H1 (cell line): ENCODE measurements around the gene GRK7. TPM values are rescaled to one million over a fixed set of nuclear protein-coding genes. Genes with fewer than 3 reads are reported as not detected.

Source experiments
- CTCF ChIA-PET: fragments of 300-600 bp; sonication (Branson Sonifier 250); formaldehyde crosslinking; loops from one replicate; lab custom pipeline; 2021; ENCODE audit not compliant: partially characterized antibody; lab: Charles Lee
- POLR2A ChIA-PET: fragments of 300-600 bp; sonication (Branson Sonifier 250); formaldehyde crosslinking; loops from one replicate; lab custom pipeline; 2021; ENCODE audit warnings: inconsistent platforms; ENCODE audit not compliant: partially characterized antibody; lab: Charles Lee
- DNase-seq, 2 experiments: peaks; one replicate each; pipeline versions ENCODE4 v3.0.0 to v3.0.0-alpha.2; 2010 to 2022; ENCODE audit warnings: low spot score in 2 of 2, low read depth in 1 of 2, mixed read lengths in 1 of 2
- FAIRE-seq: peaks from 2 replicates; lab custom pipeline; 2011; peaks lifted over from hg19 to GRCh38; lab: Jason Lieb, UNC
- H2AFZ ChIP-seq: 2 replicates; pipeline ENCODE4 v1.8.1; 2012; ENCODE audit warnings: low read length, inconsistent platforms
- H2AK5ac ChIP-seq: 2 replicates; pipeline ENCODE4 v1.6.1; 2013; ENCODE audit warnings: low read depth, low read length
- H2BK120ac ChIP-seq: replicated peaks from 2 replicates; pipeline ENCODE3; 2013; ENCODE audit warnings: low read depth, low read length, inconsistent platforms
- H2BK12ac ChIP-seq: 2 replicates; pipeline ENCODE4 v1.6.1; 2013; ENCODE audit warnings: low read depth, low read length
- H2BK15ac ChIP-seq: 2 replicates; pipeline ENCODE4 v1.6.1; 2013; ENCODE audit warnings: low read length
- H2BK20ac ChIP-seq: 2 replicates; pipeline ENCODE4 v1.6.1; 2013; ENCODE audit warnings: low read length
- H2BK5ac ChIP-seq: 2 replicates; pipeline ENCODE4 v1.6.1; 2013; ENCODE audit warnings: low read depth, low read length
- H3K14ac ChIP-seq: 2 replicates; pipeline ENCODE4 v1.6.1; 2013; ENCODE audit warnings: inconsistent platforms; ENCODE audit not compliant: insufficient read length
- H3K18ac ChIP-seq: 2 replicates; pipeline ENCODE4 v1.6.1; 2013; ENCODE audit warnings: low read length; ENCODE audit errors: extremely low read depth
- H3K23ac ChIP-seq: 2 replicates; pipeline ENCODE4 v1.6.1; 2013; ENCODE audit warnings: inconsistent platforms; ENCODE audit not compliant: insufficient read length
- H3K23me2 ChIP-seq: 2 replicates; pipeline ENCODE4 v1.6.1; 2013; ENCODE audit warnings: low read depth, low read length
- H3K27ac ChIP-seq: 2 replicates; pipeline ENCODE4 v1.6.1; 2011; ENCODE audit warnings: low read depth, low read length, inconsistent platforms
- H3K27me3 ChIP-seq, 4 experiments: replicated peaks in 1 of 4; 1 replicate in 1 of 4; 2 replicates in 3 of 4; pipeline versions ENCODE4 v1.6.1 to v1.8.1; 2011 to 2013; ENCODE audit warnings: low read length in 3 of 4, mild to moderate bottlenecking in 3 of 4, inconsistent platforms in 2 of 4, mixed read lengths in 2 of 4, moderate library complexity in 1 of 4; ENCODE audit not compliant: control insufficient read depth in 3 of 4, insufficient read depth in 3 of 4; ENCODE audit errors: extremely low read depth in 1 of 4
- H3K36me3 ChIP-seq, 4 experiments: 2 replicates each; pipeline versions ENCODE4 v1.6.1 to v1.8.1; 2011 to 2013; ENCODE audit warnings: mild to moderate bottlenecking in 4 of 4, low read length in 3 of 4, moderate library complexity in 2 of 4, control low read depth in 1 of 4, inconsistent platforms in 1 of 4; ENCODE audit not compliant: insufficient read depth in 4 of 4, control insufficient read depth in 2 of 4
- H3K4ac ChIP-seq: replicated peaks from 2 replicates; pipeline ENCODE3; 2013; ENCODE audit warnings: low read length, low read depth, mixed read lengths, inconsistent platforms; ENCODE audit not compliant: insufficient read length
- H3K4me1 ChIP-seq, 4 experiments: replicated peaks in 1 of 4; 1 replicate in 1 of 4; 2 replicates in 3 of 4; pipeline versions ENCODE4 v1.6.1 to v1.8.1; 2011 to 2013; ENCODE audit warnings: low read length in 3 of 4, inconsistent platforms in 2 of 4, mixed read lengths in 1 of 4; ENCODE audit not compliant: insufficient read depth in 4 of 4, control insufficient read depth in 3 of 4
- H3K4me2 ChIP-seq, 2 experiments: 2 replicates each; pipeline versions ENCODE4 v1.6.1 to v1.8.1; 2011 to 2013; ENCODE audit warnings: low read depth in 2 of 2, low read length in 2 of 2, control low read depth in 1 of 2, inconsistent platforms in 1 of 2, mild to moderate bottlenecking in 1 of 2; ENCODE audit not compliant: insufficient read depth in 1 of 2
- H3K4me3 ChIP-seq, 4 experiments: fragments of 200-600, 300-600 bp in 1 of 4; sonication (generic), shearing (Covaris generic), sonication (Bioruptor Twin) in 1 of 4; 2 replicates each; pipeline versions ENCODE4 v1.5.1 to v1.8.1; 2011 to 2016; ENCODE audit warnings: low read length in 4 of 4, low read depth in 3 of 4, control low read depth in 2 of 4, inconsistent platforms in 2 of 4, mild to moderate bottlenecking in 2 of 4, mixed read lengths in 1 of 4, moderate library complexity in 1 of 4; ENCODE audit not compliant: insufficient read depth in 2 of 4; ENCODE audit errors: extremely low read depth in 1 of 4
- H3K56ac ChIP-seq: replicated peaks from 2 replicates; pipeline ENCODE3; 2013; ENCODE audit warnings: low read depth, mild to moderate bottlenecking, mixed read lengths, low read length, inconsistent platforms; ENCODE audit not compliant: insufficient read length
- H3K79me1 ChIP-seq: 2 replicates; pipeline ENCODE4 v1.6.1; 2013; ENCODE audit warnings: low read depth, low read length, control low read depth
- H3K79me2 ChIP-seq, 2 experiments: 2 replicates each; pipeline versions ENCODE4 v1.6.1 to v1.8.1; 2012 to 2013; ENCODE audit warnings: low read length in 2 of 2, mild to moderate bottlenecking in 2 of 2, inconsistent platforms in 1 of 2; ENCODE audit not compliant: insufficient read depth in 2 of 2, control insufficient read depth in 1 of 2
- H3K9ac ChIP-seq, 4 experiments: replicated peaks in 1 of 4; 1 replicate in 1 of 4; 2 replicates in 3 of 4; pipeline versions ENCODE4 v1.6.1 to v1.8.1; 2011 to 2013; ENCODE audit warnings: low read depth in 3 of 4, low read length in 3 of 4, control low read depth in 2 of 4, mild to moderate bottlenecking in 2 of 4, moderate library complexity in 2 of 4, inconsistent platforms in 1 of 4; ENCODE audit errors: extremely low read depth in 1 of 4
- H3K9me3 ChIP-seq, 2 experiments: 2 replicates each; pipeline versions ENCODE4 v1.6.1 to v1.8.1; 2012 to 2013; ENCODE audit warnings: mild to moderate bottlenecking in 2 of 2, moderate library complexity in 2 of 2, control low read depth in 1 of 2, inconsistent platforms in 1 of 2, low read depth in 1 of 2, low read length in 1 of 2, mixed read lengths in 1 of 2; ENCODE audit not compliant: insufficient read depth in 2 of 2
- H4K20me1 ChIP-seq, 2 experiments: replicated peaks in 1 of 2; 2 replicates each; pipeline versions ENCODE3 to v1.8.1; 2011 to 2013; ENCODE audit warnings: inconsistent platforms in 2 of 2, low read length in 2 of 2, mild to moderate bottlenecking in 1 of 2; ENCODE audit not compliant: insufficient read depth in 2 of 2, control insufficient read depth in 1 of 2
- H4K5ac ChIP-seq: 2 replicates; pipeline ENCODE4 v1.6.1; 2013; ENCODE audit warnings: low read length, low read depth, mixed read lengths, inconsistent platforms; ENCODE audit not compliant: insufficient read length
- H4K8ac ChIP-seq: 2 replicates; pipeline ENCODE4 v1.8.0; 2013; ENCODE audit warnings: mild to moderate bottlenecking, moderate library complexity, low read length, inconsistent platforms; ENCODE audit not compliant: insufficient read depth; ENCODE audit errors: extremely low read depth
- H4K91ac ChIP-seq: replicated peaks from 2 replicates; pipeline ENCODE3; 2013; ENCODE audit warnings: low read length, mixed read lengths, inconsistent platforms; ENCODE audit not compliant: insufficient read length
- FOSL1 ChIP-seq: IDR thresholded peaks from 2 replicates; pipeline ENCODE4 v1.6.1; 2011; ENCODE audit warnings: mild to moderate bottlenecking, low read depth, low read length, moderate library complexity; ENCODE audit not compliant: insufficient read depth
- GTF2F1 ChIP-seq: IDR thresholded peaks from 2 replicates; pipeline ENCODE4 v1.6.1; 2012; ENCODE audit warnings: low read depth, low read length, improper control_type of control experiment, borderline replicate concordance
- JUND ChIP-seq: IDR thresholded peaks from 2 replicates; pipeline ENCODE4 v1.6.1; 2011; ENCODE audit warnings: mild to moderate bottlenecking, improper control_type of control experiment, low read length
- PHF8 ChIP-seq: fragments of 200-600 bp; sonication (generic); conservative IDR thresholded peaks from 2 replicates; pipeline ENCODE4 v1.7.1; 2012; ENCODE audit warnings: low read depth, mild to moderate bottlenecking, inconsistent platforms, low read length, moderate library complexity
- POLR2A ChIP-seq, 2 experiments: IDR thresholded peaks; 1 replicate in 1 of 2; 2 replicates in 1 of 2; pipeline ENCODE4 v1.6.1; 2011; ENCODE audit warnings: low read depth in 2 of 2, low read length in 2 of 2, mild to moderate bottlenecking in 2 of 2; ENCODE audit errors: control extremely low read depth in 1 of 2
- SAP30 ChIP-seq: fragments of 300-600 bp; sonication (generic); IDR thresholded peaks from 2 replicates; pipeline ENCODE4 v1.7.1; 2012; ENCODE audit warnings: low read length, moderate library complexity, mild to moderate bottlenecking, inconsistent platforms; ENCODE audit not compliant: insufficient read depth, insufficient replicate concordance
- SIX5 ChIP-seq: IDR thresholded peaks from 2 replicates; pipeline ENCODE4 v1.6.1; 2011; ENCODE audit warnings: mild to moderate bottlenecking, low read depth, low read length
- SP4 ChIP-seq: IDR thresholded peaks from 2 replicates; pipeline ENCODE4 v1.6.1; 2012; ENCODE audit warnings: low read length, inconsistent platforms
- TAF7 ChIP-seq: optimal IDR thresholded peaks from 2 replicates; pipeline ENCODE3; 2011; ENCODE audit warnings: low read depth, mild to moderate bottlenecking, inconsistent platforms, low read length, moderate library complexity, borderline replicate concordance
- YY1 ChIP-seq: IDR thresholded peaks from 2 replicates; pipeline ENCODE4 v1.6.1; 2011; ENCODE audit warnings: low read depth, mild to moderate bottlenecking, low read length
- ZNF274 ChIP-seq: IDR thresholded peaks from 2 replicates; pipeline ENCODE4 v1.7.0; 2012; ENCODE audit warnings: low read length, borderline replicate concordance; ENCODE audit errors: extremely low read depth
- polyA plus RNA-seq, 7 experiments: library from polyadenylated mRNA; depleted of rRNA in 3 of 7; stranded (reverse) in 5 of 7; unstranded in 2 of 7; fragments of >200 nt in 5 of 7; fragments of 200-250 nt in 2 of 7; gene quantifications; 1 replicate in 5 of 7; 2 replicates in 1 of 7; 4 replicates in 1 of 7; pipeline versions ENCODE4 v1.2.1 to v1.2.3, GENCODE V29; 2011 to 2013; ENCODE audit warnings: missing spikeins in 2 of 7, mixed read lengths in 2 of 7
- total RNA-seq: library from RNA; stranded (reverse); fragmentation: NEBNext Ultra II Directional; extraction: Animal tissue kit (Norgen Biotek cat#: 25700); gene quantifications from 2 replicates; pipeline ENCODE4 v1.2.1, GENCODE V29; 2021

The GRK7 gene
- total and polyA plus RNA-seq, 2 of the 8 experiments (the other 6 are each of a cell fraction or from before 2014, with no cell fraction given) = not detected

DNA sequence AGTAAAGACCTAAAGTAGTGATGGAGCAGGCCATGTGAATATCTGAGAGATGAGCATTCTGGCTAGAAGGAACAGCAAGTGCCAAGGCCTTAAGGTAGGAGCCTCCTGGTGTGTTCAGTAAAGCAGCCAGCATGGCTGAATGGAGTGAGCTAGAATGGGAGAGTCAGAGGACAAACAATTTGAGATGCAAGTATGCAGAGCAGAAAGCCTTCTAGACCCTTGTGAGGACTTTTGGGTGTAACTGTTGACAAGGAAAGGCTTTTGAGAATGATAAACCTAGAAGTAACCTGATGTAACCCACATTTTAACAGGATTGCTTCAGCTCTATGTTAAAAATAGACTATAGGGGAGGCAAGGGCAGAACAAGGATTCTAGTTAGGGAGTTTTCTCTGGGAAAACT lies 40.0 kb upstream of the GRK7 start:
- ChIA-PET CTCF (interaction anchor here (0.6 to 2.2 kb wide), 4 partner anchors 10 to 78 kb away, joined by 3 to 6 read pairs (median 4); partner anchors contain the start of gene RNF7), POLR2A (no interaction called here)
- TF ChIP-seq SP4 = no peak
- no peak for TF ChIP-seq JUND
- TF ChIP-seq SAP30 = no peak
- TF ChIP-seq GTF2F1 = no peak
- no peak for TF ChIP-seq POLR2A (IDR thresholded peaks at IDR 0.05; ENCODE audit: control extremely low read depth in 1 of 2, low read depth in 2 of 2, low read length in 2 of 2)
- TF ChIP-seq PHF8 = no peak
- TF ChIP-seq SIX5 = no peak
- TF ChIP-seq TAF7 = no peak
- no peak for TF ChIP-seq YY1
- no peak for TF ChIP-seq ZNF274
- no peak for TF ChIP-seq FOSL1

More for the DNA sequence above, 40.0 kb upstream of the GRK7 start:
- Histone ChIP-seq H2BK5ac (no peak overlapping the region), H2AK5ac (no peak overlapping the region), H2BK15ac (no peak overlapping the region), H2AFZ (no peak overlapping the region), H3K4me2 (no peak overlapping the region), H4K8ac (no peak overlapping the region), H4K20me1 (no peaks in the 10 kb centered on the region), H4K5ac (no peak overlapping the region), H3K9ac (no peak overlapping the region), H3K79me1 (no peaks in the 10 kb centered on the region), H3K79me2 (no peaks in the 10 kb centered on the region), H3K14ac (no peak overlapping the region), H3K23ac (no peak overlapping the region), H3K23me2 (no peaks in the 10 kb centered on the region; the same call in 1 of the 2 replicates), H2BK12ac (no peak overlapping the region), H3K4me3 (no peak overlapping the region), H3K27me3 (no peaks in the 10 kb centered on the region), H3K18ac (no peak overlapping the region), H3K56ac (no peak overlapping the region), H2BK120ac (no peak overlapping the region), H2BK20ac (no peak overlapping the region), H4K91ac (no peak overlapping the region), H3K4me1 (no peaks in the 10 kb centered on the region), H3K9me3 (no peaks in the 10 kb centered on the region), H3K27ac (no peak overlapping the region), H3K36me3 (no peaks in the 10 kb centered on the region), H3K4ac (no peak overlapping the region)
- DNase-seq (no peak), FAIRE-seq (no peak)
